Measurements from ENCODE around the gene SH3GL1. TPM values are rescaled to one million over a fixed set of nuclear protein-coding genes. Genes with fewer than 3 reads are reported as not detected.

SH3GL1 gene
- total and polyA plus RNA-seq, 2 of the 4 experiments (the other 2 are of a cell fraction) = 28.1 to 138 TPM

DNA sequence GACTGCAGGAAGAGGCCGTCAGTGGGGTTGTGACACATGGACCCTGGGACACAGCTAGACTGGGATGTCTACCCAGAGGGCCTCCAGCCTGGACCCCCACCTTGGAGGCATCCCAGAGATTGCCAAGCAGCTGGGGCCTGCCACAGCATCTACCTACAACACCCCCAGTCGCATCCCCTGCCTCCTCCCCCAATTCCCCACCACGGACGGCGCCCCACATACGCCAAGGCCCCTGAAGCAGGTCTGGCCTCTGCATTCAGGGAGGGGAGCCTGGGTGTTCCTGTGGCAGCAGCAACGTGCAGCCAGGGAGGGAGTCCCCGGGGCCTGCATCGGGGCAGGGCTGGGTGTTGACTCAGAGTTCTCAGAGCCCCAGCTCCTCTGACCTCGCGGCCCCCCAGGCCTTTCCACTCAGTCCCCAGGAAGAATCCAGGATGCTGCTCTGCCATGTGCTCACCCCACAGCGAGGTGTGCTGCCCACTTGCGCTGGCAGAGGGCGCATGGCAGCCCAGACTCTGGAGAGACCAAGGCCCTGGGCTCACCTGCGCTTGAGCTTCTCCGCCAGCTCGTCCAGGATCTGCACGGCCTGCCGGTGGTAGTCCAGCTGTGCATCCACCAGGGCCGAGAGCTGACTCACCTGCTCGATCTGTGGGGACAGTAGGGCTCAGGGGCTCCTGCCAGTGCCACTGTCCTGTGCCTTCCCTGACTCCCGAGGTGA lies 37.4 kb downstream of the SH3GL1 start:
- H2BK20ac ChIP-seq (ENCODE audit: low read depth, low read length) = no peak overlapping the region
- no peak overlapping the region for H2AK5ac ChIP-seq (ENCODE audit: low read depth, low read length)
- no peak overlapping the region for H4K91ac ChIP-seq (ENCODE audit: insufficient read depth, low read depth, low read length)
- dilution Hi-C loops (cut with HindIII; ENCODE audit: low sequenced_read_pairs, unreplicated experiment) (no loop called here), in situ Hi-C loops (cut with MboI; ENCODE audit: low sequenced_read_pairs) (no loop called here), intact Hi-C loops (cut with micrococcal nuclease) (no loop called here)
- no peak overlapping the region for H2BK5ac ChIP-seq (ENCODE audit: low read depth, low read length, poor library complexity, severe bottlenecking)
- peak overlapping the region; percentile 65 for H2AK9ac ChIP-seq (replicated peaks; ENCODE audit: low read depth, low read length, poor library complexity)
- no peak; the same call in 1 of the 2 replicates for ATAC-seq (ENCODE audit: low read depth)
- no peak overlapping the region for H3K27ac ChIP-seq (ENCODE audit: insufficient read depth, low read length)
- H4K5ac ChIP-seq (ENCODE audit: low read depth, low read length) = no peak overlapping the region
- no peak overlapping the region for H3K14ac ChIP-seq (replicated peaks; ENCODE audit: low read depth, low read length)
- DNase-seq = no peak
- ChIA-PET POLR2A (ENCODE audit: unreplicated experiment) (no interaction called here), CTCF (interaction anchor here (1.1 kb wide), 1 partner anchor 185 kb away, joined by 5 read pairs; no protein-coding TSS in a partner anchor)
- peaks cover 8 to 43% of the 10 kb centered on the region in 2 experiments for H3K79me1 ChIP-seq (ENCODE audit: low read depth in 1 of 2, low read length in 2 of 2)
- no peak overlapping the region for H3K23ac ChIP-seq (ENCODE audit: low read depth, low read length)
- no peak overlapping the region for H3K4ac ChIP-seq (ENCODE audit: low read depth, low read length)
- peaks cover 11% of the 10 kb centered on the region for H3K4me1 ChIP-seq (ENCODE audit: control insufficient read depth, insufficient read depth, low read length)
- peaks cover 66% of the 10 kb centered on the region for H3K36me3 ChIP-seq (ENCODE audit: control insufficient read depth, insufficient read depth, low read length)
- H3K9ac ChIP-seq (ENCODE audit: low read depth, low read length) = no peak overlapping the region
- no peak overlapping the region for H3K4me3 ChIP-seq (ENCODE audit: insufficient read depth, low read depth, low read length)
- H2BK120ac ChIP-seq (ENCODE audit: low read depth, low read length) = no peak overlapping the region
- H4K8ac ChIP-seq (ENCODE audit: low read depth in 2 of 2, low read length in 2 of 2) = no peak overlapping the region
- peaks cover 3% of the 10 kb centered on the region for H3K9me1 ChIP-seq (ENCODE audit: insufficient read depth, low read length)
- H3K56ac ChIP-seq (ENCODE audit: extremely low read depth, insufficient read depth, low read length) = no peak overlapping the region
- H3K27me3 ChIP-seq (ENCODE audit: control insufficient read depth, insufficient read depth, low read length) = no peaks in the 10 kb centered on the region
- no peaks in the 10 kb centered on the region for H3K9me3 ChIP-seq (ENCODE audit: control insufficient read depth, insufficient read depth, low read length)
- TF ChIP-seq POLR2A (IDR thresholded peaks at IDR 0.05; ENCODE audit: low read depth, low read length) (no peak), SMC3 (IDR thresholded peaks at IDR 0.05; ENCODE audit: low read depth, low read length) (peak; percentile 26), RAD21 (IDR thresholded peaks at IDR 0.05; ENCODE audit: low read length) (peak; percentile 21; the same call in 1 of the 2 replicates), RCOR1 (IDR thresholded peaks at IDR 0.05; ENCODE audit: insufficient replicate concordance, low read length) (no peak)
- TF ChIP-seq, protein P1, sequence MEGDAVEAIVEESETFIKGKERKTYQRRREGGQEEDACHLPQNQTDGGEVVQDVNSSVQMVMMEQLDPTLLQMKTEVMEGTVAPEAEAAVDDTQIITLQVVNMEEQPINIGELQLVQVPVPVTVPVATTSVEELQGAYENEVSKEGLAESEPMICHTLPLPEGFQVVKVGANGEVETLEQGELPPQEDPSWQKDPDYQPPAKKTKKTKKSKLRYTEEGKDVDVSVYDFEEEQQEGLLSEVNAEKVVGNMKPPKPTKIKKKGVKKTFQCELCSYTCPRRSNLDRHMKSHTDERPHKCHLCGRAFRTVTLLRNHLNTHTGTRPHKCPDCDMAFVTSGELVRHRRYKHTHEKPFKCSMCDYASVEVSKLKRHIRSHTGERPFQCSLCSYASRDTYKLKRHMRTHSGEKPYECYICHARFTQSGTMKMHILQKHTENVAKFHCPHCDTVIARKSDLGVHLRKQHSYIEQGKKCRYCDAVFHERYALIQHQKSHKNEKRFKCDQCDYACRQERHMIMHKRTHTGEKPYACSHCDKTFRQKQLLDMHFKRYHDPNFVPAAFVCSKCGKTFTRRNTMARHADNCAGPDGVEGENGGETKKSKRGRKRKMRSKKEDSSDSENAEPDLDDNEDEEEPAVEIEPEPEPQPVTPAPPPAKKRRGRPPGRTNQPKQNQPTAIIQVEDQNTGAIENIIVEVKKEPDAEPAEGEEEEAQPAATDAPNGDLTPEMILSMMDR (conservative IDR thresholded peaks at IDR 0.05; ENCODE audit: low read depth, low read length) = peak; percentile 20; the same call in 1 of the 2 replicates
- no peak overlapping the region for H3K18ac ChIP-seq (ENCODE audit: low read depth, low read length)
- no peak overlapping the region for H3K4me2 ChIP-seq (ENCODE audit: low read depth, low read length)
- BruUV-seq (replicated peaks) = no TSS peak
- H4K20me1 ChIP-seq (ENCODE audit: insufficient read depth, low read length) = peaks cover 17% of the 10 kb centered on the region
- WGBS, 2 experiments (ENCODE audit: extremely low coverage in 2 of 2, insufficient read length in 1 of 2) = 87% methylated on average over 13 of the region's 22 CpGs; no CpG with 5 or more reads in 1 of the 2 experiments
- H2BK15ac ChIP-seq (ENCODE audit: low read depth, low read length) = no peak overlapping the region
- no peak overlapping the region for H2AFZ ChIP-seq (replicated peaks; ENCODE audit: low read length, poor library complexity)

All from IMR-90 (cell line).